Uterus (tissue), 4 donors: ENCODE results near the gene MRPS34. TPM values are rescaled to one million over a fixed set of nuclear protein-coding genes. Genes with fewer than 3 reads are reported as not detected.
A peak's percentile ranks its signal among the peaks of the same experiment; 100 is the strongest.

Source experiments
- DNase-seq, 2 donors: peaks; one replicate each; pipeline ENCODE4 v3.0.0-alpha.2; 2019 to 2020
- H3K27ac ChIP-seq, 2 donors: fragments of 200-600 bp; sonication (generic); 1 replicate in 1 of 2; 2 replicates in 1 of 2; pipeline ENCODE4 v1.5.1; 2016 to 2018
- H3K27me3 ChIP-seq, 2 donors: fragments of 200-600 bp; sonication (generic); one replicate each; pipeline ENCODE4 v1.5.1; 2018 to 2019; ENCODE audit warnings: control low read depth in 1 of 2
- H3K36me3 ChIP-seq, 2 donors: fragments of 200-600 bp; sonication (generic); one replicate each; pipeline ENCODE4 v1.5.1; 2019; ENCODE audit warnings: control low read depth in 1 of 2
- H3K4me1 ChIP-seq, 2 donors: fragments of 200-600 bp; sonication (generic); one replicate each; pipeline ENCODE4 v1.5.1; 2018 to 2019; ENCODE audit warnings: control low read depth in 1 of 2
- H3K4me3 ChIP-seq, 2 donors: fragments of 200-600 bp; sonication (generic); 1 replicate in 1 of 2; 2 replicates in 1 of 2; pipeline ENCODE4 v1.5.1; 2018 to 2019; ENCODE audit warnings: mild to moderate bottlenecking in 1 of 2
- H3K9me3 ChIP-seq, 2 donors: fragments of 200-600 bp; sonication (generic); one replicate each; pipeline ENCODE4 v1.5.1; 2019; ENCODE audit warnings: control low read depth in 1 of 2
- CTCF ChIP-seq, 4 experiments: fragments of 200-600 bp in 2 of 4; fragments of 450-650 bp in 2 of 4; sonication (generic) in 2 of 4; IDR thresholded peaks; one replicate each; pipeline ENCODE4 v1.5.1; 2016 to 2019; ENCODE audit warnings: antibody characterized with exemption in 4 of 4, mild to moderate bottlenecking in 2 of 4, moderate library complexity in 1 of 4
- POLR2A ChIP-seq, 2 donors: fragments of 450-650 bp; IDR thresholded peaks; one replicate each; pipeline ENCODE4 v1.6.1; 2016; ENCODE audit warnings: antibody characterized with exemption in 2 of 2, mild to moderate bottlenecking in 1 of 2, moderate library complexity in 1 of 2
- intact Hi-C: fragments of 100-400 bp; cut with DNase I; formaldehyde crosslinking; loops from one replicate; pipeline ENCODE4 v1.15.1; 2023; ENCODE audit warnings: low total_unique reads
- total RNA-seq, 4 donors: library from RNA; depleted of rRNA in 3 of 4; stranded (reverse); fragments of >200 nt in 3 of 4; gene quantifications; one replicate each; pipeline versions ENCODE4 v1.1.0 to v1.2.4, GENCODE V29; 2014 to 2023
- donor health status: DM: yes; HTN: yes; CAD: no.

Gene MRPS34
- total RNA-seq, 4 donors from 2014 or later, result 37.3 to 158 (median 52.5) TPM

GRCh38 chr16:1775006-1775845, 2.3 kb upstream of the MRPS34 start:
- no peak for DNase-seq
- Histone ChIP-seq H3K27ac (no peak overlapping the region), H3K4me1 (peaks cover 0 to 25% of the 10 kb centered on the region in 2 donors), H3K4me3 (no peak overlapping the region), H3K9me3 (no peaks in the 10 kb centered on the region), H3K27me3 (no peaks in the 10 kb centered on the region), H3K36me3 (no peaks in the 10 kb centered on the region)
- intact Hi-C loops, result no loop called here
- TF ChIP-seq CTCF (IDR thresholded peaks at IDR 0.05) (no peak), POLR2A (IDR thresholded peaks at IDR 0.05) (no peak)

GRCh38 chr16:1774448-1774780, 1.5 kb upstream of the MRPS34 start:
- H3K4me3 ChIP-seq, result no peak overlapping the region
- no peak overlapping the region for H3K27ac ChIP-seq
- peaks cover 0 to 33% of the 10 kb centered on the region in 2 donors for H3K4me1 ChIP-seq
- no peaks in the 10 kb centered on the region for H3K36me3 ChIP-seq
- DNase-seq, result no peak
- TF ChIP-seq CTCF (IDR thresholded peaks at IDR 0.05), result no peak
- TF ChIP-seq POLR2A (IDR thresholded peaks at IDR 0.05), result no peak
- H3K27me3 ChIP-seq, result no peaks in the 10 kb centered on the region
- intact Hi-C loops, result no loop called here
- no peaks in the 10 kb centered on the region for H3K9me3 ChIP-seq

GRCh38 chr16:1773703-1774447, 941 bp upstream of the MRPS34 start:
- Histone ChIP-seq H3K36me3 (no peaks in the 10 kb centered on the region), H3K27ac (peak overlapping the region; percentile 80 to 87), H3K4me1 (peaks cover 0 to 33% of the 10 kb centered on the region in 2 donors), H3K9me3 (no peaks in the 10 kb centered on the region), H3K27me3 (no peaks in the 10 kb centered on the region), H3K4me3 (peak overlapping the region; percentile 56 to 87)
- intact Hi-C loops, result no loop called here
- TF ChIP-seq POLR2A (IDR thresholded peaks at IDR 0.05) (no peak), CTCF (IDR thresholded peaks at IDR 0.05) (no peak)
- DNase-seq, result no peak

GRCh38 chr16:1772362-1772907, 499 bp downstream of the MRPS34 start, which contains the start of gene EME2:
EME2 (plus strand) TSS chr16:1772810; CDS start chr16:1773228, 418 bp downstream.
- intact Hi-C loops, result no loop called here
- Histone ChIP-seq H3K9me3 (no peaks in the 10 kb centered on the region), H3K4me1 (peaks cover 0 to 33% of the 10 kb centered on the region in 2 donors)

More at GRCh38 chr16:1772362-1772907, 499 bp downstream of the MRPS34 start, which contains the start of gene EME2:
- DNase-seq, result no peak
- no peak for TF ChIP-seq POLR2A (IDR thresholded peaks at IDR 0.05)
- TF ChIP-seq CTCF (IDR thresholded peaks at IDR 0.05), result no peak
- Histone ChIP-seq H3K36me3 (no peaks in the 10 kb centered on the region), H3K27ac (peak within 1 kb of the TSS; percentile 80 to 87), H3K4me3 (peak within 1 kb of the TSS; percentile 56 to 87), H3K27me3 (no peaks in the 10 kb centered on the region)
